ENCODE measurements around the gene DOK5. TPM values are rescaled to one million over a fixed set of nuclear protein-coding genes. Genes with fewer than 3 reads are reported as not detected.

DOK5 gene
- total RNA-seq, 1 donor from 2014 or later = not detected

GRCh38 chr20:54557806-54558590 is 82.6 kb downstream of the DOK5 start:
- H3K4me3 ChIP-seq = no peak overlapping the region
- no peaks in the 10 kb centered on the region for H3K27me3 ChIP-seq
- no peaks in the 10 kb centered on the region for H3K36me3 ChIP-seq
- H3K9me3 ChIP-seq = no peaks in the 10 kb centered on the region
- no peak for TF ChIP-seq CTCF (IDR thresholded peaks at IDR 0.05)
- intact Hi-C loops (cut with DNase I) = loop anchor here (5.0 kb wide), 1 partner anchor 39 kb away; no protein-coding TSS in a partner anchor
- no peaks in the 10 kb centered on the region for H3K4me1 ChIP-seq
- no peak for DNase-seq (ENCODE audit: low spot score in 2 of 2)
- peak overlapping the region in 1 of 2 donors; percentile 26 for H3K27ac ChIP-seq

GRCh38 chr20:54559890-54560289 is 84.5 kb downstream of the DOK5 start:
- intact Hi-C loops (cut with DNase I) = loop anchor here (5.0 kb wide), 1 partner anchor 37 kb away; no protein-coding TSS in a partner anchor
- Histone ChIP-seq H3K27ac (peak overlapping the region; percentile 9 to 71), H3K4me1 (no peaks in the 10 kb centered on the region), H3K4me3 (no peak overlapping the region), H3K36me3 (no peaks in the 10 kb centered on the region), H3K9me3 (no peaks in the 10 kb centered on the region), H3K27me3 (no peaks in the 10 kb centered on the region)
- DNase-seq (ENCODE audit: low spot score in 2 of 2) = no peak
- no peak for TF ChIP-seq CTCF (IDR thresholded peaks at IDR 0.05)

GRCh38 chr20:54560357-54560756 is 85.0 kb downstream of the DOK5 start:
- intact Hi-C loops (cut with DNase I) = no loop called here

GRCh38 chr20:54565255-54565654 is 89.9 kb downstream of the DOK5 start:
- H3K27ac ChIP-seq = no peak overlapping the region
- no peaks in the 10 kb centered on the region for H3K27me3 ChIP-seq
- no peak for DNase-seq (ENCODE audit: low spot score in 2 of 2)
- H3K4me1 ChIP-seq = no peaks in the 10 kb centered on the region
- no peak for TF ChIP-seq CTCF (IDR thresholded peaks at IDR 0.05)
- H3K9me3 ChIP-seq = no peaks in the 10 kb centered on the region
- no peak overlapping the region for H3K4me3 ChIP-seq
- intact Hi-C loops (cut with DNase I) = no loop called here
- no peaks in the 10 kb centered on the region for H3K36me3 ChIP-seq

More at GRCh38 chr20:54560357-54560756, 85.0 kb downstream of the DOK5 start:
- no peak for TF ChIP-seq CTCF (IDR thresholded peaks at IDR 0.05)
- H3K9me3 ChIP-seq = no peaks in the 10 kb centered on the region
- peak overlapping the region; percentile 9 to 71 for H3K27ac ChIP-seq
- H3K4me3 ChIP-seq = no peak overlapping the region
- H3K4me1 ChIP-seq = no peaks in the 10 kb centered on the region
- DNase-seq (ENCODE audit: low spot score in 2 of 2) = no peak
- no peaks in the 10 kb centered on the region for H3K27me3 ChIP-seq
- no peaks in the 10 kb centered on the region for H3K36me3 ChIP-seq

- no peaks in the 10 kb centered on the region for H3K36me3 ChIP-seq
- intact Hi-C loops (cut with DNase I) = no loop called here
- no peak overlapping the region for H3K27ac ChIP-seq
- H3K9me3 ChIP-seq = no peaks in the 10 kb centered on the region
- H3K4me3 ChIP-seq = no peak overlapping the region
- no peaks in the 10 kb centered on the region for H3K4me1 ChIP-seq
- no peak for DNase-seq (ENCODE audit: low spot score in 2 of 2)
- no peaks in the 10 kb centered on the region for H3K27me3 ChIP-seq
- TF ChIP-seq CTCF (IDR thresholded peaks at IDR 0.05) = no peak
These were observed 90.8 kb downstream of the DOK5 start for GRCh38 chr20:54566031-54566688.
